Fibroblast of skin of back (primary cell): Measurements from ENCODE around the gene TUBG2.

Experiments
- DNase-seq: peaks from one replicate; pipeline ENCODE4 v3.0.0-alpha.2; 2013

The TUBG2 gene

DNA sequence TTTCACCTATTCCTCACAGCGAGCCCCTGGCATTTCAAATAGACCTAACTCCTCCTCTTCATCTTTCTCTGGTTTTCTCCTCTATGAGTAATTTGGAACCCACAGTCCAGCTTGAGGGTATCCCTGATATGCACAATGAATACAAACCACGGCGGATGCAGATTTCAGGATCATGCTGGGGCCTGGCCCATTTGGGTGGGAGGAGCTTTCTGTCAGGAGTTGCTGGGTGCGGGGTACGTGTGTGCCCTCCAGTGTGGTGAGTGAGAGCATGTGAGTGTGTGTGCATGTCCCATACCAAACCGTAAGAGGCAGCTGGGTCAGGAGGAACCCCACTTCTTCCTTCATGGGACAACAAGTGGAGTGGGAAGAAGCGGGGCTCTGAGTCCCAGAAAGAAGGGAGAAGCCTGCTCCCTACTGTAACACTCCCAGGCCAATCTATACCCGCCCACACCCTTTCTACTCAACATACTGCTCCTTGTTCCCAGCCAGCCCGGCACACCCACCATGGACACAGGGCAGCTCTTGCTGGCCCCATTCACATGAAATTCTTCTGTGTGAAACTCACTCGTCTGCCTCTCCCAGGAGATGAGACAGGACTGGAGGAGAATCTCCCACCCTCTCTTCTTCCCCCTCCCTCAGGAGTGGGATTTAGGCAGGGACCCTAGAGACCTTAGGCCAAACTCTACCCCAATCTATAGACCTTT is 41.7 kb downstream of the TUBG2 start:
- no peak for DNase-seq

GRCh38 chr17:42702446-42702845 is 43.4 kb downstream of the TUBG2 start:
- DNase-seq, result no peak

- no peak for DNase-seq
These were observed 45.4 kb downstream of the TUBG2 start for GRCh38 chr17:42704490-42704836.

- no peak for DNase-seq
These were observed 45.9 kb downstream of the TUBG2 start for GRCh38 chr17:42704837-42705494.

- no peak for DNase-seq
These were observed 47.6 kb downstream of the TUBG2 start for GRCh38 chr17:42706732-42707131.

DNA sequence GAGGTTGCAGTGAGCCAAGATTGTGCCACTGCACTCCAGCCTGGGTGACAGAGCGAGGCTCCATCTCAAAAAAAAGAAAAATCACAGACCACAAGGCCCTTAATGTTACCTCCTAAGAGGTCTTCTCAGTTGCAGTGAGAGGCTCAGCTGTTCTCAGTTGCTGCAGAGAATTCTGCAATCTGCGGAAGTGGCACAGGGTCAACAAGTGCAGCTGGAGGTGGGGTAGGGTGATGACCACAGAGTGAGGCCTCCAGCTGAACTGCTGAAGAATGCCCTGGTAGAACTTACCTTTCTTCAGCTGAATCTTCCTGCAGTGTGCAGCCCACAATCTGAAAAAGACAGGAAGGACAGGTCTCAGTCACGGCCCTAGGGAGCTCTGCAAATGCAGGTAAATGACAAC is 49.5 kb downstream of the TUBG2 start:
- no peak for DNase-seq

DNA sequence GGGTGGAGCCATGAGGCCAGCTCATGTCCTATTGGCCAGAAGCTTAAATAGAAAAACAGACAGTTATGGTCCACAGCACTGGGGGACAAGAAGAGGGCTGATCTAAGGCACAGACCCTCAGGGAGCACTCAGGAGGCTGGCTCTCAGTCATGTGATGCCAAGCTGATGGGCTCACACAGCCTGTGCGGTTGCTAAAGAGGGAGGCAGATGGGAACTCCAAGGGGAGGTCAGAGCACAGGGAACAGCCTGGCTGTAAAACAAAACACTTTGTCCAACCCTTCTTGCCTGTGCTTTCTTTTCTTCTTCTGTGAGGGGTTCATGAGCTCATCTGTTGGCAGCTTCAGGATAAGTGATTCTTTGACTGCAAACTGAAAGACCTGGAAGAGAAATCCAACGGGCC is 50.5 kb downstream of the TUBG2 start:
- DNase-seq, result no peak
